22Rv1 (cell line): ENCODE data around the gene CHD8.
"Not testable (repeated sequence)": the region's sequence is repeated elsewhere in the genome, so short reads cannot be mapped to it uniquely, and the experiment has no call there.

Source experiments
- CTCF ChIP-seq: fragments of 450-650 bp; IDR thresholded peaks from 2 replicates; pipeline ENCODE4 v1.5.1; 2017; ENCODE audit warnings: mild to moderate bottlenecking
- ZFX ChIP-seq: fragments of 450-650 bp; IDR thresholded peaks from 2 replicates; pipeline ENCODE4 v1.6.1; 2017; ENCODE audit warnings: antibody characterized with exemption, borderline replicate concordance

DNA sequence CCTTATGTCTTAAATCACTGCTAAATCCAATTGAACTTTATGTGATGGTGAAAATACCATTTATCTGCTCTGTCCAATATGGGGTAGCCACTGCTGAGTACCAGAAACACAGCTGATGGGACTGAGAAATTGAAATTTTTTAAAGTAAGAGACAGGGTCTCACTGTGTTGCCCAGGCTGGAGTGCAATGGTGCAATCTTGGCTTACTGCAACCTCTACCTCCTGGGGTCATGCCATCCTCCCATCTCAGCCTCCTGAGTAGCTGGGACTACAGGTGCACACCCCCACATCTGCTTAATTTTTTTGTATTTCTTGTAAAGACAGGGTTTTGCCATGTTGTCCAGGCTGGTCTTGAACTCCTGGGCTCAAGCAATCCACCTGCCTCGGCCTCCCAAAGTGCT is 83.1 kb downstream of the CHD8 start:
- TF ChIP-seq CTCF, ZFX: not testable (repeated sequence)
